ENCODE data around the gene PTPRN2. TPM values are rescaled to one million over a fixed set of nuclear protein-coding genes. Genes with fewer than 3 reads are reported as not detected.

PTPRN2 gene
- total RNA-seq, 1 donor from 2014 or later = 11.4 TPM

DNA sequence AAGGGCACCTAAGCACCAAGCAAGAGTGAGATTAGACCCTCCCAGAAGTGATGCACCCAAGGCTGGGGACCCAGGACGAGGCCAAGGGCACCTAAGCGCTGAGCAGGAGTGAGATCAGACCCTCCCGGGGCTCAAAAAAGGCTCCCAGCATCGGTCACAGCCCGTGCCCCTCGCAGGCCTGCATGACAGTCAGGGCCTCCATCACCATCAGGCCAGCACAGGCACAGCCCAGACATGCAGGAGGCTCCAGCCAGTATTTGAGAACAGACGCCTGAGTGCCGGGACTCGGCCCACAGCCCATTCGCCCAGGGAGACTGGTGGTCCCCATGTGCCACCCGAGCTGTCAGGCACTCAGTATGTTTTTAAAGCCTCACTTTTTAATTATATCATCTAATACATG, 595.9 kb downstream of the PTPRN2 start:
- H3K4me3 Mint-ChIP-seq (ENCODE audit: low read depth) = no peak overlapping the region
- no peak overlapping the region for H3K27ac Mint-ChIP-seq
- TF ChIP-seq, protein P1, sequence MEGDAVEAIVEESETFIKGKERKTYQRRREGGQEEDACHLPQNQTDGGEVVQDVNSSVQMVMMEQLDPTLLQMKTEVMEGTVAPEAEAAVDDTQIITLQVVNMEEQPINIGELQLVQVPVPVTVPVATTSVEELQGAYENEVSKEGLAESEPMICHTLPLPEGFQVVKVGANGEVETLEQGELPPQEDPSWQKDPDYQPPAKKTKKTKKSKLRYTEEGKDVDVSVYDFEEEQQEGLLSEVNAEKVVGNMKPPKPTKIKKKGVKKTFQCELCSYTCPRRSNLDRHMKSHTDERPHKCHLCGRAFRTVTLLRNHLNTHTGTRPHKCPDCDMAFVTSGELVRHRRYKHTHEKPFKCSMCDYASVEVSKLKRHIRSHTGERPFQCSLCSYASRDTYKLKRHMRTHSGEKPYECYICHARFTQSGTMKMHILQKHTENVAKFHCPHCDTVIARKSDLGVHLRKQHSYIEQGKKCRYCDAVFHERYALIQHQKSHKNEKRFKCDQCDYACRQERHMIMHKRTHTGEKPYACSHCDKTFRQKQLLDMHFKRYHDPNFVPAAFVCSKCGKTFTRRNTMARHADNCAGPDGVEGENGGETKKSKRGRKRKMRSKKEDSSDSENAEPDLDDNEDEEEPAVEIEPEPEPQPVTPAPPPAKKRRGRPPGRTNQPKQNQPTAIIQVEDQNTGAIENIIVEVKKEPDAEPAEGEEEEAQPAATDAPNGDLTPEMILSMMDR (IDR thresholded peaks at IDR 0.05; ENCODE audit: unreplicated experiment) = no peak
- H3K27me3 Mint-ChIP-seq = peaks cover 19% of the 10 kb centered on the region
- no peak for DNase-seq (ENCODE audit: low spot score, unreplicated experiment)
- no peaks in the 10 kb centered on the region for H3K36me3 Mint-ChIP-seq (ENCODE audit: insufficient read depth)
- H3K4me1 Mint-ChIP-seq (ENCODE audit: low read depth) = peaks cover 3% of the 10 kb centered on the region
- no peaks in the 10 kb centered on the region for H3K9me3 Mint-ChIP-seq (ENCODE audit: low read depth)

DNA sequence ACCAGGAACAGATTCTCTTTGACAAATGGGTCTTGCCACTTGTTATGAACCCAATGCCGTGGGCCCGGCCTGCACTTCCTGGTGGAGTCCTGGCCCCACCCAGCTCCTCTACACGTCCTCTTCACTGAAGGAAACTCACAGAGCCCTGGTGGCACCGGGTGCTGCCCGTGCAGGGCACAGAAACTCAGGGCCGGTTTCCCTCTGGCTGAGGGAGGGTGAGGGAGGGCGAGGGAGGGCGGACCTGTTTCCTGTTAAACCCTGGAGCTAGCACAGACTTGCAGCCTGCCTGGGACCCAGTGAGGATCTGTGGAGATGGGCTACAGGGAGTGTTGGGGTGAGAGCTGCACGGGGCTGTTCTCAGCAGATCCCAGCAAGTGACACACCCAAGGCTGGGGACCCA, 596.3 kb downstream of the PTPRN2 start:
- no peaks in the 10 kb centered on the region for H3K36me3 Mint-ChIP-seq (ENCODE audit: insufficient read depth)
- H3K4me3 Mint-ChIP-seq (ENCODE audit: low read depth) = no peak overlapping the region
- no peak for DNase-seq (ENCODE audit: low spot score, unreplicated experiment)
- TF ChIP-seq, protein P1 (IDR thresholded peaks at IDR 0.05; ENCODE audit: unreplicated experiment) = no peak
- peaks cover 3% of the 10 kb centered on the region for H3K4me1 Mint-ChIP-seq (ENCODE audit: low read depth)
- H3K9me3 Mint-ChIP-seq (ENCODE audit: low read depth) = no peaks in the 10 kb centered on the region
- H3K27ac Mint-ChIP-seq = no peak overlapping the region
- H3K27me3 Mint-ChIP-seq = peaks cover 22% of the 10 kb centered on the region

DNA sequence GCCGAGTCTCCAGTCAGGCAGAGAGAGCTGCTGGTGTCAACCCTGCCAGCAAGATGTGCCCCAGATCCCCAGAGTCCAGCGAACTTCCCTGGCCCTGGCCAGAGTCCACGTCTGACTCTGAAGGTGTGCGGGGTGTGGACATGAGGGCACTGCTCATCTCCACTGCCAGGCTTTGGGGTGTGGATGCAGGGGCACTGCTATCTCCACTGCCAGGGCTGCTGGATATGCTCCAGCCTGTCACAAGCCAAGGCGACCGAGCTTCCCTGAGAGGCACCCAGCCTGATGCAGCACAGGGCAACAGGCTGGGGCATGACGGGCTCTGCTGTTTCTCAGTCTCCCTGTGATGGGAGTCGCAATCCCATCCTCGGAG, 596.8 kb downstream of the PTPRN2 start:
- no peak overlapping the region for H3K27ac Mint-ChIP-seq
- H3K36me3 Mint-ChIP-seq (ENCODE audit: insufficient read depth) = no peaks in the 10 kb centered on the region
- TF ChIP-seq, protein P1 (IDR thresholded peaks at IDR 0.05; ENCODE audit: unreplicated experiment) = no peak
- H3K9me3 Mint-ChIP-seq (ENCODE audit: low read depth) = no peaks in the 10 kb centered on the region
- H3K4me1 Mint-ChIP-seq (ENCODE audit: low read depth) = peaks cover 3% of the 10 kb centered on the region
- H3K27me3 Mint-ChIP-seq = peaks cover 23% of the 10 kb centered on the region
- no peak for DNase-seq (ENCODE audit: low spot score, unreplicated experiment)
- no peak overlapping the region for H3K4me3 Mint-ChIP-seq (ENCODE audit: low read depth)

DNA sequence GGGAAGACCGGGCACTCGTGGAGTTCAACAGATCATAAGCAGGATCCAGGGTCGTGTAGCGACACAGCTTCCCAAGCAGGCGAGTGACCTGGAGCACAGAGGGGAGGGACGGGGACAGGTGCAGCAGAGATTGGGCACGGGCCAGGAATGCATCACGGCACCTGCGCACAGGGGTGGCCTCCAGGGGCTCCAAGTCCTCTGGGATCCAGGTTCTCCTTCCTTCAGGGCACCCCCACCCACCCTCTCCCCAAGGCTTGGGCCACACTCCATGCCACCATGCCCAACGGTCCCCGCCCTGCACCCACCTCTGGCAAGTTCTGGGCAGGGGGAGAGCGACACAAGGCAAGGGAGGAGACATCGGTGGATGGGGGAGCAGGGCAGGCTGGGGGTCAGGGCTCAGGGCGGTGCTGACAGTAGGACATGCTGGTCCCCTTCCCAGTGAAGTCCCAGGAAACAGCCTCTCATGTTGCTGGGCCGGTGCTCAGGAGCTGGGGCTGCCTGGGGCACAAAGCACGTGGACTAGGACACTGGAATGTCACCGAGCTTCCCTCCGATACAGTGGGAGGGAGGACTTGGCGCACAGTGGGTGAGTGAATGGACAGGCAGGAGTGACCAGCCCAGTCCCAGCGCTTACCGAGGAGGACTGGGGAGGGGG, 597.3 kb downstream of the PTPRN2 start:
- Mint-ChIP-seq H3K27ac (no peak overlapping the region), H3K36me3 (ENCODE audit: insufficient read depth) (no peaks in the 10 kb centered on the region), H3K27me3 (peaks cover 22% of the 10 kb centered on the region), H3K4me3 (ENCODE audit: low read depth) (no peak overlapping the region), H3K9me3 (ENCODE audit: low read depth) (no peaks in the 10 kb centered on the region), H3K4me1 (ENCODE audit: low read depth) (peaks cover 3% of the 10 kb centered on the region)
- DNase-seq (ENCODE audit: low spot score, unreplicated experiment) = no peak
- TF ChIP-seq, protein P1 (IDR thresholded peaks at IDR 0.05; ENCODE audit: unreplicated experiment) = no peak

DNA sequence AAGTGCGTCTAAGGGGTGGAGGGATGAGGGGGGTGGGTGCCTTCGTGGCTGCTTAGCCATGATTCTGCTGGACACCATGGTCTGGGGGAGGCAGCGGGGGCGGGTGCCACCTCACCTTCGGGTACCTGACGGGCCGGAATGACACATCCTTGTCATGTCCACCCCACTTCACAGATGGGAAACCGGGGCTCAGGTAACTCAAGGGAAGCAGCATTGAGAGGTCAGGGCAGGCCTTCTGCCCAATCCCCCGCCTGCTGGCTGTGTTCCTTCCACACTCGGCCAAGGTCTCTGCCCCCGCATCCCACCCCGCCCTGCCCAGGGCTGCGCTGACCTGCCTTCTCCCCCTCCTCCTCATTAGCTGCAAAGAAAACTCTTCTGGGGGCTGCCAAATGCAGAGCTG, 598.0 kb downstream of the PTPRN2 start:
- no peak for DNase-seq (ENCODE audit: low spot score, unreplicated experiment)
- H3K4me1 Mint-ChIP-seq (ENCODE audit: low read depth) = peaks cover 1% of the 10 kb centered on the region
- TF ChIP-seq, protein P1 (IDR thresholded peaks at IDR 0.05; ENCODE audit: unreplicated experiment) = no peak
- no peak overlapping the region for H3K4me3 Mint-ChIP-seq (ENCODE audit: low read depth)
- peaks cover 17% of the 10 kb centered on the region for H3K27me3 Mint-ChIP-seq
- H3K36me3 Mint-ChIP-seq (ENCODE audit: insufficient read depth) = no peaks in the 10 kb centered on the region
- no peaks in the 10 kb centered on the region for H3K9me3 Mint-ChIP-seq (ENCODE audit: low read depth)
- no peak overlapping the region for H3K27ac Mint-ChIP-seq
